Mucosa of descending colon (tissue), 3 donors: ENCODE measurements around the gene ARMS2. TPM values are rescaled to one million over a fixed set of nuclear protein-coding genes. Genes with fewer than 3 reads are reported as not detected.
A peak's percentile ranks its signal among the peaks of the same experiment; 100 is the strongest.

ENCODE experiments used
- ATAC-seq: fragments of 200-7000 bp; cut with Tn5 transposase; one replicate; pipeline ENCODE4 v1.9.1; 2020; ENCODE audit warnings: mild to moderate bottlenecking, moderate library complexity
- DNase-seq, 3 donors: peaks; one replicate each; pipeline ENCODE4 v3.0.0-alpha.2; 2020
- H3K36me3 ChIP-seq: fragments of 200-600 bp; one replicate; pipeline ENCODE4 v1.8.0; 2021; ENCODE audit warnings: low read depth, mild to moderate bottlenecking
- H3K4me1 ChIP-seq: fragments of 200-600 bp; one replicate; pipeline ENCODE4 v1.8.0; 2021; ENCODE audit warnings: low read depth, mild to moderate bottlenecking
- H3K4me3 ChIP-seq: fragments of 200-600 bp; one replicate; pipeline ENCODE4 v1.8.0; 2021; ENCODE audit warnings: mild to moderate bottlenecking
- H3K9me3 ChIP-seq: fragments of 200-600 bp; one replicate; pipeline ENCODE4 v1.8.0; 2021; ENCODE audit warnings: mild to moderate bottlenecking
- CTCF ChIP-seq: fragments of 200-600 bp; IDR thresholded peaks from one replicate; pipeline ENCODE4 v1.8.0; 2022; ENCODE audit warnings: antibody characterized with exemption, mild to moderate bottlenecking
- intact Hi-C, 2 donors: fragments of 100-400 bp; cut with DNase I in 1 of 2; cut with micrococcal nuclease in 1 of 2; formaldehyde crosslinking; loops; one replicate each; pipeline versions ENCODE4 v1.11.0 to v1.11.1; 2022; cut with DNase I, micrococcal nuclease
- total RNA-seq, 3 donors: library from RNA; stranded (reverse); fragmentation: NEBNext Ultra II Directional in 2 of 3; extraction: Animal tissue kit (Norgen Biotek cat#: 25700) in 2 of 3; gene quantifications; one replicate each; pipeline versions ENCODE4 v1.2.1 to v1.2.4, GENCODE V29; 2021 to 2023
- donor health status: DM: no; HTN: no; CAD: no; lungs with moderate emphysema.
- donor health status: DM: no; HTN: no; CAD: no.
- donor health status: DM: no; HTN: yes; CAD: no.

Gene ARMS2
- total RNA-seq, 3 donors from 2014 or later = not detected

- H3K36me3 ChIP-seq = no peaks in the 10 kb centered on the region
- peak; percentile 18 for ATAC-seq
- TF ChIP-seq CTCF = no peak
- no peak for DNase-seq
- no peaks in the 10 kb centered on the region for H3K9me3 ChIP-seq
- no peak overlapping the region for H3K4me3 ChIP-seq
- intact Hi-C loops = no loop called here
- no peaks in the 10 kb centered on the region for H3K4me1 ChIP-seq
These were observed 38.6 kb downstream of the ARMS2 start for GRCh38 chr10:122492999-122493481.

- ATAC-seq (no peak), DNase-seq (peak in 1 of 3 donors; percentile 34)
- intact Hi-C loops = no loop called here
- Histone ChIP-seq H3K4me1 (no peaks in the 10 kb centered on the region), H3K36me3 (no peaks in the 10 kb centered on the region), H3K9me3 (no peaks in the 10 kb centered on the region), H3K4me3 (no peak overlapping the region)
- TF ChIP-seq CTCF = no peak
These were observed 39.3 kb downstream of the ARMS2 start for GRCh38 chr10:122493761-122494160.

GRCh38 chr10:122494173-122494820 is 39.8 kb downstream of the ARMS2 start:
- no peak for ATAC-seq
- peak in 1 of 3 donors; percentile 36 for DNase-seq

GRCh38 chr10:122494833-122495232 is 40.4 kb downstream of the ARMS2 start:
- no peaks in the 10 kb centered on the region for H3K9me3 ChIP-seq
- peak; percentile 40 for ATAC-seq
- no peaks in the 10 kb centered on the region for H3K36me3 ChIP-seq
- no peak for TF ChIP-seq CTCF
- intact Hi-C loops = no loop called here
- H3K4me1 ChIP-seq = no peaks in the 10 kb centered on the region
- H3K4me3 ChIP-seq = no peak overlapping the region
- peak in 1 of 3 donors; percentile 68 for DNase-seq

More at GRCh38 chr10:122494173-122494820, 39.8 kb downstream of the ARMS2 start:
- no peaks in the 10 kb centered on the region for H3K4me1 ChIP-seq
- H3K36me3 ChIP-seq = no peaks in the 10 kb centered on the region
- no peaks in the 10 kb centered on the region for H3K9me3 ChIP-seq
- intact Hi-C loops = no loop called here
- TF ChIP-seq CTCF = no peak
- no peak overlapping the region for H3K4me3 ChIP-seq

- H3K4me3 ChIP-seq = no peak overlapping the region
- intact Hi-C loops = no loop called here
- no peak for DNase-seq
- H3K4me1 ChIP-seq = no peaks in the 10 kb centered on the region
- no peaks in the 10 kb centered on the region for H3K36me3 ChIP-seq
- no peaks in the 10 kb centered on the region for H3K9me3 ChIP-seq
- ATAC-seq = no peak
- TF ChIP-seq CTCF = no peak
These were observed 41.2 kb downstream of the ARMS2 start for GRCh38 chr10:122495406-122496340.
